Measurements from ENCODE around the gene TBC1D4.

DNA sequence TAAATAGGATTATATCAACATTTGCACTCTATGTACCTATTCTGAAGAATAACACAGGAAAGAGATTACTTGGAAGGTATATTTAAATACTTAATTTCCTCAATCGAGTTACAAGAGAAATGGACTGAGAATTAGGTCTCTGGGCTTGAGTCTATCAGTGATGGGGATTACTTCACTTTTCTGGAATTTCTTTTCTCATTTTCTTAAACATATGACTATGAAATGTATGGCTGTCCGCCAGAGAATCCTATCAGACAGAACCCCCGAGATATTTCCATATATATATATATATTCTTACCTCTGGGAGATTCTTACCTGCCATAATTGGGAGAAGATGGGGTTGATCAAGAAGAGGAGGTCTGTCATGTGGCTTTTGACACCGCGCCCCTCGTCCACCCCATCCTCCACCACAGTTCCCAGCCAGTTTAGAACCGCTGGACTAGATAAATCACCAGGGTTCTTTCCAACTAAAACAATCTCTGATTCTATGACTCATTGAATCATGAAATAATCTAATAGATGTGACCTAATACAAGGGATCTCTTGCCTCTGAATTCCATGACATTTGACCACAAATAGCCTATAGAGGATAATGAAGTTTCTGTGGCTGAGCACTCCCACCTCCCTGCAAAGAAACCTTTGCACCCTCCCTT is 231.3 kb downstream of the TBC1D4 start:
- TF ChIP-seq, protein P1, sequence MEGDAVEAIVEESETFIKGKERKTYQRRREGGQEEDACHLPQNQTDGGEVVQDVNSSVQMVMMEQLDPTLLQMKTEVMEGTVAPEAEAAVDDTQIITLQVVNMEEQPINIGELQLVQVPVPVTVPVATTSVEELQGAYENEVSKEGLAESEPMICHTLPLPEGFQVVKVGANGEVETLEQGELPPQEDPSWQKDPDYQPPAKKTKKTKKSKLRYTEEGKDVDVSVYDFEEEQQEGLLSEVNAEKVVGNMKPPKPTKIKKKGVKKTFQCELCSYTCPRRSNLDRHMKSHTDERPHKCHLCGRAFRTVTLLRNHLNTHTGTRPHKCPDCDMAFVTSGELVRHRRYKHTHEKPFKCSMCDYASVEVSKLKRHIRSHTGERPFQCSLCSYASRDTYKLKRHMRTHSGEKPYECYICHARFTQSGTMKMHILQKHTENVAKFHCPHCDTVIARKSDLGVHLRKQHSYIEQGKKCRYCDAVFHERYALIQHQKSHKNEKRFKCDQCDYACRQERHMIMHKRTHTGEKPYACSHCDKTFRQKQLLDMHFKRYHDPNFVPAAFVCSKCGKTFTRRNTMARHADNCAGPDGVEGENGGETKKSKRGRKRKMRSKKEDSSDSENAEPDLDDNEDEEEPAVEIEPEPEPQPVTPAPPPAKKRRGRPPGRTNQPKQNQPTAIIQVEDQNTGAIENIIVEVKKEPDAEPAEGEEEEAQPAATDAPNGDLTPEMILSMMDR (IDR thresholded peaks at IDR 0.05), result no peak
- no peak for TF ChIP-seq POLR2A (IDR thresholded peaks at IDR 0.05; ENCODE audit: low read depth)

All from esophagus muscularis mucosa (tissue), 3 donors.